ENCODE data around the gene CDK17.

Gene CDK17

GRCh38 chr12:96242597-96242996 lies 157.6 kb downstream of the CDK17 start:
- DNase-seq (ENCODE audit: low read depth): no peak
- H3K4me3 ChIP-seq (ENCODE audit: low read depth, low read length): no peak overlapping the region
- in situ Hi-C loops (cut with HindIII; ENCODE audit: low sequenced_read_pairs): no loop called here
- no peak for TF ChIP-seq CTCF (IDR thresholded peaks at IDR 0.05; ENCODE audit: low read depth, low read length, missing control alignments)

- no peak for DNase-seq (ENCODE audit: low read depth)
- H3K4me3 ChIP-seq (ENCODE audit: low read depth, low read length): no peak overlapping the region
- no peak for TF ChIP-seq CTCF (IDR thresholded peaks at IDR 0.05; ENCODE audit: low read depth, low read length, missing control alignments)
- in situ Hi-C loops (cut with HindIII; ENCODE audit: low sequenced_read_pairs): no loop called here
These were observed 158.4 kb downstream of the CDK17 start for GRCh38 chr12:96241846-96242256.

GRCh38 chr12:96241431-96241830 lies 158.8 kb downstream of the CDK17 start:
- DNase-seq (ENCODE audit: low read depth): no peak
- TF ChIP-seq CTCF (IDR thresholded peaks at IDR 0.05; ENCODE audit: low read depth, low read length, missing control alignments): no peak
- no peak overlapping the region for H3K4me3 ChIP-seq (ENCODE audit: low read depth, low read length)
- in situ Hi-C loops (cut with HindIII; ENCODE audit: low sequenced_read_pairs): no loop called here

GRCh38 chr12:96240656-96241055 lies 159.6 kb downstream of the CDK17 start:
- TF ChIP-seq CTCF (IDR thresholded peaks at IDR 0.05; ENCODE audit: low read depth, low read length, missing control alignments): no peak
- DNase-seq (ENCODE audit: low read depth): no peak
- no peak overlapping the region for H3K4me3 ChIP-seq (ENCODE audit: low read depth, low read length)
- in situ Hi-C loops (cut with HindIII; ENCODE audit: low sequenced_read_pairs): no loop called here

GRCh38 chr12:96239711-96240635 lies 160.3 kb downstream of the CDK17 start:
- in situ Hi-C loops (cut with HindIII; ENCODE audit: low sequenced_read_pairs): no loop called here
- TF ChIP-seq CTCF (IDR thresholded peaks at IDR 0.05; ENCODE audit: low read depth, low read length, missing control alignments): no peak
- H3K4me3 ChIP-seq (ENCODE audit: low read depth, low read length): no peak overlapping the region
- no peak for DNase-seq (ENCODE audit: low read depth)

DNA sequence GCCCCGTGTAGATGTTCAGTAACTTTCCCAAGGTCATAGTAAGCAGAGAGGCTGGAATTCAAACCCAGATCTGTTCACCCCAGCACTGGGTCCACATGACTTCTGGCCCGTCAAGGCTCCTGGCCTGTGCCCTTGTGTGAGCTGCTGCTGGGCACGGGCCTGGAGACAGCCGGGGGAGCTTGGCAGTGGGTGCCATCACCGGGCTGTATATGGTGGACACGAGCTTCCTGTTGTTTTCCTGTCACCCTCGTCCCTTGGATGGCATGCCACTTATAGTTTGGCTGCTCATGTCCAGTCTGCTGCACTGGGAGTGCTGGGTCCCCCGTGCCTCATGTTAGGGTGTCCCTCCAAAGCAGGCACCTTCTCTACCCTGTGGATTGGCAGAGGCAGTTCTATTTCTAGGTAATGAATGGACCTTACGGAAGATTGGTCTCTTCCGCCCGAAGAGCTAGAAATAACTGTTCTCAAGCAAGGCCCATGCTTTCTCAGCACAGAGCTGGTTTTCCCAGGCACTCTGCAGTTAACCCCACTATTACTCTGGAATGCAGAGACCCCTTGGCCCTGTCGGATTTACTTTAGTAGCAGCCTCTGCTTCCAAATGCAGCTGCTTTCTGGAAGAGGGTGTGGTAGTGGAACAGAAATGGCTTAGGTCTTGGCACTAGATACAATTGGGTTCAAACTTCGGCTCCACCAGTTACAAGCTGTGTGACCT lies 161.7 kb downstream of the CDK17 start:
- in situ Hi-C loops (cut with HindIII; ENCODE audit: low sequenced_read_pairs): no loop called here
- no peak for TF ChIP-seq CTCF (IDR thresholded peaks at IDR 0.05; ENCODE audit: low read depth, low read length, missing control alignments)
- DNase-seq (ENCODE audit: low read depth): no peak
- no peak overlapping the region for H3K4me3 ChIP-seq (ENCODE audit: low read depth, low read length)
